Measurements from ENCODE around the gene PRKN. TPM values are rescaled to one million over a fixed set of nuclear protein-coding genes. Genes with fewer than 3 reads are reported as not detected.

PRKN gene
- total RNA-seq, 1 experiment from 2014 or later: 1.1 TPM

- in situ Hi-C loops (cut with HindIII; ENCODE audit: low pct_unique_long_range_greater_than_20kb, low sequenced_read_pairs): no loop called here
These were observed 1365.3 kb downstream of the PRKN start for GRCh38 chr6:161362266-161362665.

GRCh38 chr6:161361529-161361928, 1366.0 kb downstream of the PRKN start:
- in situ Hi-C loops (cut with HindIII; ENCODE audit: low pct_unique_long_range_greater_than_20kb, low sequenced_read_pairs): no loop called here
- DNase-seq (ENCODE audit: low read depth): no peak

More at GRCh38 chr6:161362266-161362665, 1365.3 kb downstream of the PRKN start:
- DNase-seq (ENCODE audit: low read depth): no peak

- no peak for DNase-seq (ENCODE audit: low read depth)
- in situ Hi-C loops (cut with HindIII; ENCODE audit: low pct_unique_long_range_greater_than_20kb, low sequenced_read_pairs): no loop called here
These were observed 1367.0 kb downstream of the PRKN start for GRCh38 chr6:161360520-161360919.

GRCh38 chr6:161359618-161359945, 1368.0 kb downstream of the PRKN start:
- in situ Hi-C loops (cut with HindIII; ENCODE audit: low pct_unique_long_range_greater_than_20kb, low sequenced_read_pairs): no loop called here
- no peak for DNase-seq (ENCODE audit: low read depth)

GRCh38 chr6:161356167-161356854, 1371.3 kb downstream of the PRKN start:
- in situ Hi-C loops (cut with HindIII; ENCODE audit: low pct_unique_long_range_greater_than_20kb, low sequenced_read_pairs): no loop called here
- DNase-seq (ENCODE audit: low read depth): no peak

- in situ Hi-C loops (cut with HindIII; ENCODE audit: low pct_unique_long_range_greater_than_20kb, low sequenced_read_pairs): no loop called here
- no peak for DNase-seq (ENCODE audit: low read depth)
These were observed 1371.9 kb downstream of the PRKN start for GRCh38 chr6:161355696-161356095.

- in situ Hi-C loops (cut with HindIII; ENCODE audit: low pct_unique_long_range_greater_than_20kb, low sequenced_read_pairs): no loop called here
- no peak for DNase-seq (ENCODE audit: low read depth)
These were observed 1372.6 kb downstream of the PRKN start for GRCh38 chr6:161354956-161355355.

GRCh38 chr6:161354276-161354840, 1373.2 kb downstream of the PRKN start:
- in situ Hi-C loops (cut with HindIII; ENCODE audit: low pct_unique_long_range_greater_than_20kb, low sequenced_read_pairs): no loop called here
- no peak for DNase-seq (ENCODE audit: low read depth)

GRCh38 chr6:161353208-161353613, 1374.4 kb downstream of the PRKN start:
- in situ Hi-C loops (cut with HindIII; ENCODE audit: low pct_unique_long_range_greater_than_20kb, low sequenced_read_pairs): no loop called here
- DNase-seq (ENCODE audit: low read depth): no peak

GRCh38 chr6:161351858-161352257, 1375.7 kb downstream of the PRKN start:
- in situ Hi-C loops (cut with HindIII; ENCODE audit: low pct_unique_long_range_greater_than_20kb, low sequenced_read_pairs): no loop called here
- DNase-seq (ENCODE audit: low read depth): no peak

GRCh38 chr6:161349886-161350285, 1377.7 kb downstream of the PRKN start:
- DNase-seq (ENCODE audit: low read depth): no peak
- in situ Hi-C loops (cut with HindIII; ENCODE audit: low pct_unique_long_range_greater_than_20kb, low sequenced_read_pairs): no loop called here

- in situ Hi-C loops (cut with HindIII; ENCODE audit: low pct_unique_long_range_greater_than_20kb, low sequenced_read_pairs): no loop called here
- DNase-seq (ENCODE audit: low read depth): no peak
These were observed 1379.0 kb downstream of the PRKN start for GRCh38 chr6:161348628-161348994.

- DNase-seq (ENCODE audit: low read depth): no peak
- in situ Hi-C loops (cut with HindIII; ENCODE audit: low pct_unique_long_range_greater_than_20kb, low sequenced_read_pairs): no loop called here
These were observed 1379.5 kb downstream of the PRKN start for GRCh38 chr6:161347988-161348627.

GRCh38 chr6:161347125-161347524, 1380.4 kb downstream of the PRKN start:
- no peak for DNase-seq (ENCODE audit: low read depth)
- in situ Hi-C loops (cut with HindIII; ENCODE audit: low pct_unique_long_range_greater_than_20kb, low sequenced_read_pairs): no loop called here

- in situ Hi-C loops (cut with HindIII; ENCODE audit: low pct_unique_long_range_greater_than_20kb, low sequenced_read_pairs): no loop called here
- no peak for DNase-seq (ENCODE audit: low read depth)
These were observed 1380.8 kb downstream of the PRKN start for GRCh38 chr6:161346717-161347116.

- DNase-seq (ENCODE audit: low read depth): no peak
- in situ Hi-C loops (cut with HindIII; ENCODE audit: low pct_unique_long_range_greater_than_20kb, low sequenced_read_pairs): no loop called here
These were observed 1382.9 kb downstream of the PRKN start for GRCh38 chr6:161344626-161345025.

- no peak for DNase-seq (ENCODE audit: low read depth)
- in situ Hi-C loops (cut with HindIII; ENCODE audit: low pct_unique_long_range_greater_than_20kb, low sequenced_read_pairs): no loop called here
These were observed 1385.5 kb downstream of the PRKN start for GRCh38 chr6:161342039-161342438.

GRCh38 chr6:161341638-161342037, 1385.9 kb downstream of the PRKN start:
- in situ Hi-C loops (cut with HindIII; ENCODE audit: low pct_unique_long_range_greater_than_20kb, low sequenced_read_pairs): no loop called here
- DNase-seq (ENCODE audit: low read depth): no peak

- in situ Hi-C loops (cut with HindIII; ENCODE audit: low pct_unique_long_range_greater_than_20kb, low sequenced_read_pairs): no loop called here
- no peak for DNase-seq (ENCODE audit: low read depth)
These were observed 1389.6 kb downstream of the PRKN start for GRCh38 chr6:161338015-161338414.

GRCh38 chr6:161336479-161336878, 1391.1 kb downstream of the PRKN start:
- DNase-seq (ENCODE audit: low read depth): no peak

More at GRCh38 chr6:161336479-161336878, 1391.1 kb downstream of the PRKN start:
- in situ Hi-C loops (cut with HindIII; ENCODE audit: low pct_unique_long_range_greater_than_20kb, low sequenced_read_pairs): no loop called here
